PFSK-1 (cell line): ENCODE measurements around the gene RPS6KA2.

ENCODE experiments used
- FOXP2 ChIP-seq: optimal IDR thresholded peaks from 2 replicates; pipeline ENCODE3; 2011; ENCODE audit warnings: borderline replicate concordance, control low read depth, inconsistent platforms; ENCODE audit not compliant: insufficient read depth; ENCODE audit errors: extremely low read length, extremely low read depth
- POLR2AphosphoS5 ChIP-seq: IDR thresholded peaks from 2 replicates; pipeline ENCODE4 v1.6.1; 2012; ENCODE audit warnings: low read depth, mild to moderate bottlenecking, control low read depth, low read length, moderate library complexity
- SIN3A ChIP-seq: IDR thresholded peaks from 2 replicates; pipeline ENCODE4 v1.6.1; 2012; ENCODE audit warnings: mild to moderate bottlenecking, low read length, moderate library complexity, borderline replicate concordance; ENCODE audit not compliant: insufficient read depth
- TAF1 ChIP-seq: IDR thresholded peaks from 2 replicates; pipeline ENCODE4 v1.6.1; 2012; ENCODE audit warnings: low read length, control low read depth, borderline replicate concordance; ENCODE audit not compliant: insufficient read depth
- TF ChIP-seq, protein P1 (sequence below), 2 experiments: IDR thresholded peaks; 2 replicates each; pipeline versions ENCODE4 v1.6.1 to v1.8.0; 2011 to 2012; ENCODE audit warnings: low read depth in 2 of 2, low read length in 2 of 2, control low read depth in 1 of 2, inconsistent platforms in 1 of 2, mild to moderate bottlenecking in 1 of 2, moderate library complexity in 1 of 2; ENCODE audit not compliant: insufficient read depth in 1 of 2

RPS6KA2 gene

DNA sequence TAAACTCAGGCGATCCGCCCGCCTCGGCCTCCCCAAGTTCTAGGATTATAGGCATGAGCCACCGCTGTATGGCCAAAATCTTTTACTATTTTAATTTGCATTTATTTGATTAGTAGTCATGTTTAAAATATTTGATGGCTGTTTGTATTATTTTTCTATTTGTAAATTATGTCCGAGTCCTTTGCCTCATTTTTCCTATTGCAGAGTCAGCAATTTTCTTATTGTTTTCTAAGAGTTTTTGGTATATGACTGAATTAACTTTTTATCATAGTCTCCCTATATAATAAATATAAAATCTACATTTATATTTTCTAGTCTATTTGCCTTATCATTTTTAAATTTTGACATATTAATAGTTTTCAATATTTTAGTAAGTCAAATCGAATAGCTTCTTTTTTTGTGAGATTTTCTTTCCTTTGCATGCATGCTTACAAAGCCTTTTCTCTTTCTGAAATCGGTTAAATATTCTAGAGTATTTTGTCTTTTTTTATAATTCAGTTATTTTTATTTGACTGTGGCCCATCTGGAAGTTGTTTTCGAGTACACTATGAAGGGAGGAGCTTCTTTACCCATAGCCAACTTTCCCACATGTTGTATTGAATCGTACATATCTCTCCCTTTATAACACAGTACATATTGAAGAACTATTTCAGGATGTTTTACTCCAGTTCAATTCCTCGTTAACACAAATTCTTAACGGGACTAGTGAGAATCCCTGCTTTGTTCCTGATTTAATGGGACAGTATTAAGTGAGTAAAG lies 34.5 kb upstream of the RPS6KA2 start:
- TF ChIP-seq SIN3A (no peak), FOXP2 (no peak), TAF1 (no peak), POLR2AphosphoS5 (no peak)
- TF ChIP-seq, protein P1, sequence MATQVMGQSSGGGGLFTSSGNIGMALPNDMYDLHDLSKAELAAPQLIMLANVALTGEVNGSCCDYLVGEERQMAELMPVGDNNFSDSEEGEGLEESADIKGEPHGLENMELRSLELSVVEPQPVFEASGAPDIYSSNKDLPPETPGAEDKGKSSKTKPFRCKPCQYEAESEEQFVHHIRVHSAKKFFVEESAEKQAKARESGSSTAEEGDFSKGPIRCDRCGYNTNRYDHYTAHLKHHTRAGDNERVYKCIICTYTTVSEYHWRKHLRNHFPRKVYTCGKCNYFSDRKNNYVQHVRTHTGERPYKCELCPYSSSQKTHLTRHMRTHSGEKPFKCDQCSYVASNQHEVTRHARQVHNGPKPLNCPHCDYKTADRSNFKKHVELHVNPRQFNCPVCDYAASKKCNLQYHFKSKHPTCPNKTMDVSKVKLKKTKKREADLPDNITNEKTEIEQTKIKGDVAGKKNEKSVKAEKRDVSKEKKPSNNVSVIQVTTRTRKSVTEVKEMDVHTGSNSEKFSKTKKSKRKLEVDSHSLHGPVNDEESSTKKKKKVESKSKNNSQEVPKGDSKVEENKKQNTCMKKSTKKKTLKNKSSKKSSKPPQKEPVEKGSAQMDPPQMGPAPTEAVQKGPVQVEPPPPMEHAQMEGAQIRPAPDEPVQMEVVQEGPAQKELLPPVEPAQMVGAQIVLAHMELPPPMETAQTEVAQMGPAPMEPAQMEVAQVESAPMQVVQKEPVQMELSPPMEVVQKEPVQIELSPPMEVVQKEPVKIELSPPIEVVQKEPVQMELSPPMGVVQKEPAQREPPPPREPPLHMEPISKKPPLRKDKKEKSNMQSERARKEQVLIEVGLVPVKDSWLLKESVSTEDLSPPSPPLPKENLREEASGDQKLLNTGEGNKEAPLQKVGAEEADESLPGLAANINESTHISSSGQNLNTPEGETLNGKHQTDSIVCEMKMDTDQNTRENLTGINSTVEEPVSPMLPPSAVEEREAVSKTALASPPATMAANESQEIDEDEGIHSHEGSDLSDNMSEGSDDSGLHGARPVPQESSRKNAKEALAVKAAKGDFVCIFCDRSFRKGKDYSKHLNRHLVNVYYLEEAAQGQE (IDR thresholded peaks at IDR 0.05; ENCODE audit: insufficient read depth in 1 of 2, low read depth in 2 of 2, low read length in 2 of 2) = no peak

- TF ChIP-seq, protein P1 (IDR thresholded peaks at IDR 0.05; ENCODE audit: insufficient read depth in 1 of 2, low read depth in 2 of 2, low read length in 2 of 2) = no peak
- TF ChIP-seq POLR2AphosphoS5 = no peak
- no peak for TF ChIP-seq TAF1
- TF ChIP-seq SIN3A = no peak
- TF ChIP-seq FOXP2 = no peak
Observed at GRCh38 chr6:166660157-166660688, 33.2 kb upstream of the RPS6KA2 start.

DNA sequence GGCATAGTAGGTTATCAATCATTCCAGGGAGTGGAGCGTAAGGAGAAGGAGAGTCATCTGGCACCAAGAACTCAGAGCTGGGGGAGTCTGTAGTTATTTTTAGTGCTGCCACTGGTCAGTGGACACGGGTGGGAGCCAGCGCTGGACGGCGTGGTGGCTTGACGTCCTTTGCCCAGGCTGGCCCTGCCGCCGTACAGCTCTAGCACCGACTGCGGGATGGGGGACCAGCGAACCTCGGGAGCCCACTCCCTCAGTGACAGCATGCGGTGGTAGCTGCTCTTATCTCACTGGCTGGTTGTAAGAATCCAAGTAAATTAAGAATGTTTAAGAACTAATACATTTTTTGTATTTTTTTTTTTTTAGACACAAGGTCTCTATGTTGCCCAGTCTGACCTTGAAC lies 32.5 kb upstream of the RPS6KA2 start:
- TF ChIP-seq TAF1 (no peak), SIN3A (no peak), POLR2AphosphoS5 (no peak), FOXP2 (no peak)
- TF ChIP-seq, protein P1 (IDR thresholded peaks at IDR 0.05; ENCODE audit: insufficient read depth in 1 of 2, low read depth in 2 of 2, low read length in 2 of 2) = no peak

DNA sequence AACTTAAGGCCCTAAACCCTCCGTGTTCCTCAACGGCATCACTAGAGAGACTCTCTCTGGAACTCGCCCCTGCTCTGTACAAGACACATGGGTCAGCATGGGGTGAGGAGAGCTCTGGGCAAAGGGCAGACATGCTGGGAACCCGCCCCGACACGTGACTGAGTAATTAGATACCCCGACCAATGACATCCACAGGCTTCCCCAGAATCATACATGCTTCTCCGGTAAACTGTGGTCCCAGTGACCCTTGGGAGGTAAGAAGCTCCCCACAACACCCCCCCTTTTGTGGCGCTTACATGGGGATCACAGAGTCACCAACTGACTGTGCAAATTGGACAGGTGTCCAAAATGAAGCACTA lies 31.7 kb upstream of the RPS6KA2 start:
- no peak for TF ChIP-seq SIN3A
- no peak for TF ChIP-seq TAF1
- TF ChIP-seq, protein P1 (IDR thresholded peaks at IDR 0.05; ENCODE audit: insufficient read depth in 1 of 2, low read depth in 2 of 2, low read length in 2 of 2) = no peak
- TF ChIP-seq POLR2AphosphoS5 = no peak
- TF ChIP-seq FOXP2 = no peak
